Endothelial cell of umbilical vein (primary cell): Measurements from ENCODE around the gene OR7C2.

Source experiments
- CTCF ChIP-seq, 2 donors: IDR thresholded peaks; 1 replicate in 1 of 2; 2 replicates in 1 of 2; pipeline ENCODE4 v1.5.1; 2011; ENCODE audit warnings: low read length in 2 of 2, mild to moderate bottlenecking in 2 of 2, moderate library complexity in 2 of 2, control low read depth in 1 of 2, inconsistent platforms in 1 of 2, low read depth in 1 of 2; ENCODE audit not compliant: insufficient read depth in 1 of 2; ENCODE audit errors: extremely low read depth in 1 of 2
- EZH2 ChIP-seq: IDR thresholded peaks from 2 replicates; pipeline ENCODE4 v1.6.1; 2012; ENCODE audit warnings: borderline replicate concordance, low read depth, mild to moderate bottlenecking, moderate library complexity, low read length, inconsistent platforms; ENCODE audit not compliant: severe bottlenecking
- FOS ChIP-seq: IDR thresholded peaks from 2 replicates; pipeline ENCODE4 v1.6.1; 2011; ENCODE audit warnings: mild to moderate bottlenecking, low read length, moderate library complexity, borderline replicate concordance; ENCODE audit not compliant: insufficient read depth
- JUN ChIP-seq: IDR thresholded peaks from 2 replicates; pipeline ENCODE4 v1.6.1; 2011; ENCODE audit warnings: borderline replicate concordance, low read depth; ENCODE audit not compliant: insufficient read length, insufficient read depth
- POLR2A ChIP-seq: IDR thresholded peaks from 2 replicates; pipeline ENCODE4 v1.6.1; 2012; ENCODE audit warnings: low read depth, mild to moderate bottlenecking, control low read depth, low read length
- POLR2AphosphoS5 ChIP-seq: IDR thresholded peaks from 2 replicates; pipeline ENCODE4 v1.6.1; 2012; ENCODE audit warnings: low read depth, mild to moderate bottlenecking, control low read depth, low read length, moderate library complexity; ENCODE audit not compliant: insufficient read depth
- TF ChIP-seq, protein P1 (sequence below): IDR thresholded peaks from 2 replicates; pipeline ENCODE4 v1.6.1; 2011; ENCODE audit not compliant: insufficient read depth, insufficient read length

GRCh38 chr19:14978161-14978776 lies 37.0 kb downstream of the OR7C2 start:
- TF ChIP-seq CTCF (IDR thresholded peaks at IDR 0.05; ENCODE audit: extremely low read depth in 1 of 2, insufficient read depth in 1 of 2, low read depth in 1 of 2, low read length in 2 of 2) (no peak), POLR2A (no peak), POLR2AphosphoS5 (no peak), EZH2 (no peak), JUN (no peak), FOS (no peak)
- TF ChIP-seq, protein P1, sequence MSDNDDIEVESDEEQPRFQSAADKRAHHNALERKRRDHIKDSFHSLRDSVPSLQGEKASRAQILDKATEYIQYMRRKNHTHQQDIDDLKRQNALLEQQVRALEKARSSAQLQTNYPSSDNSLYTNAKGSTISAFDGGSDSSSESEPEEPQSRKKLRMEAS: no peak
